GM18520 (cell line): ENCODE results near the gene ARHGEF11.

ENCODE experiments used
- ATAC-seq: cut with Tn5 transposase; IDR thresholded peaks from one replicate; pipeline ENCODE4 v1.9.1; 2021; ENCODE audit not compliant: unreplicated experiment

Gene ARHGEF11

GRCh38 chr1:156912861-156913808 is 132.4 kb downstream of the ARHGEF11 start:
- ATAC-seq, result no peak

- ATAC-seq, result no peak
Observed at GRCh38 chr1:156912310-156912709, 133.2 kb downstream of the ARHGEF11 start.

DNA sequence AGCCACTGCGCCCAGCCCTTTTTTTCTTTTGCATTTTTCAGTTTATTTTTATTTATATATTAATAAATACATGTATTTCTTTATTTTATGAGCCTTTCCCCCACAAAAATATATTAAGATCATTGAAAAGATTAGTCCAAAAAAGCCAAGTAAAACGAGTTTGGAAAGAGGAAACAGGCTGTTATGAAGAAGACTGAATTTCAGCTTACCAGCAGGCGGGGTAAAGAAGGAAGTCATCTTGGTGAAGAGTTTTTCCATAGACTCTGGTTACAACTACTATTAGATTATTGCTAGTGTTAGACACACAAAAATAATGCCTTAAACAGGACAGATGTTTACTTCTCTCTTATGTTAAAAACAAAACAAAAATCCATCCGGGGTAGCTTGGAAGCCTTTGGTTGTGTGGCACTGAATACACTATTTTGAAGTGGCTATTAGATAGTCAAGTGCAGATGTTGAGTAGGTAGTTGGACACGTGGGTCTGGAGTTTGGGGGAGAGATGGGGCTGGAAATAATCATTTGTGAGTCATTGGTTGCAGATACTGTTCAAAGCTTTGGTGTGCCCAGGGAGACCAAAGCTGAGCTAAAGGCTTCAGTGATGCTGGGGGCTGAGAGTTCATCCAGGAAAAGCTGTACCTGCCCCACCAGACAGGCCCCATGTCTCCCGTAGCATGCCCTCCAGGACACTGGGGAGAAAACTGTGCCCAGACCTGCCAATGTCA is 133.8 kb downstream of the ARHGEF11 start:
- no peak for ATAC-seq

DNA sequence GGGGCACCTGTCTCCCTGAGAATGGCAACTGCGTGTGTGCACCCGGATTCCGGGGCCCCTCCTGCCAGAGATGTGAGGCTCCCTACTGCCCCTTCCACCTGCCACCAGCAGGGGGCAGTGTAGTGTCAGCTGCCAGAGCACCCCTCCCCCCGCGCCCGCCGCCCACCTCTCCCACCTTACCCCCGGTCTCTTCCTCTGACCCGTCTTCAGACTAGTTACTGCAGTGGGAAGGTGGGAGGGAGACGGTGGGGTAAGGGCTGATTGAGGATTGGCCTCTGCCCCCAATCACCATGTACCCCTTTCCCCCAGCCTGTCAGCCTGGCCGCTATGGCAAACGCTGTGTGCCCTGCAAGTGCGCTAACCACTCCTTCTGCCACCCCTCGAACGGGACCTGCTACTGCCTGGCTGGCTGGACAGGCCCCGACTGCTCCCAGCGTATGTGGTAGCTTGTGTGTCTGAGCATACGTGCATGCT is 135.2 kb downstream of the ARHGEF11 start:
- no peak for ATAC-seq

DNA sequence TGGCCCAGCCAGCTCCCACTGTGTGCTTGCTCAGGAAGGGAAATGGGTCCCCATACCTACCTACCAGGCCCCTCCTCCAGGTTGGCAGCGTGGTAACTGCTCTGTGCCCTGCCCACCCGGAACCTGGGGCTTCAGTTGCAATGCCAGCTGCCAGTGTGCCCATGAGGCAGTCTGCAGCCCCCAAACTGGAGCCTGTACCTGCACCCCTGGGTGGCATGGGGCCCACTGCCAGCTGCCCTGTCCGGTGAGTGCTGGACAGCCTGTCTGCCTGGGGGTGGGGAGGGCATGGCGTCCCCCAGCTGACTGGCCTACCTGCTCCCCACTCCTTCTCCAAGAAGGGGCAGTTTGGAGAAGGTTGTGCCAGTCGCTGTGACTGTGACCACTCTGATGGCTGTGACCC is 135.9 kb downstream of the ARHGEF11 start:
- no peak for ATAC-seq

- no peak for ATAC-seq
Observed at GRCh38 chr1:156908955-156909354, 136.6 kb downstream of the ARHGEF11 start.

- no peak for ATAC-seq
Observed at GRCh38 chr1:156908541-156908940, 137.0 kb downstream of the ARHGEF11 start.

DNA sequence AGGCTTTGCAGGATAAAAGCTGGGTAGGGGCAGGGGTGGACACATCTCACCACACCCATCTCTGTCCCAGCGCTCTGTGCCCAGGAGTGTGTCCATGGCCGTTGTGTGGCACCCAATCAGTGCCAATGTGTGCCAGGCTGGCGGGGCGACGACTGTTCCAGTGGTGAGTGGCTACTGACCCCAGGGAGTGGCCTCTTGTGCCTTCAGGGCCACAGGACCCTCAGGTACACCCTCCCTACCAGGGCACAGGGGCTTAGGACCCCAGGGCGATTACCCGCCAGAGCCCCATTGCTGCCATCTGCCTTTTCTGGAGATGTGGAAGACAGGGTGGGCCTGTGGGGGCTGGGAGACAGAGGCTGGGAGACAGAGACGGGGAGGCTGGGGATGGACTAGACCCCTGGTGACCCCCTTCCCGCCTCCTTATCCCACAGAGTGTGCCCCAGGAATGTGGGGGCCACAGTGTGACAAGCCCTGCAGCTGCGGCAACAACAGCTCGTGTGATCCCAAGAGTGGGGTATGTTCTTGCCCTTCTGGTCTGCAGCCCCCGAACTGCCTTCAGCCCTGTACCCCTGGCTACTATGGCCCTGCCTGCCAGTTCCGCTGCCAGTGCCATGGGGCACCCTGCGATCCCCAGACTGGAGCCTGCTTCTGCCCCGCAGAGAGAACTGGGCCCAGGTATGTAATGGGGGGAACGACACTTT is 139.2 kb downstream of the ARHGEF11 start:
- ATAC-seq, result no peak

DNA sequence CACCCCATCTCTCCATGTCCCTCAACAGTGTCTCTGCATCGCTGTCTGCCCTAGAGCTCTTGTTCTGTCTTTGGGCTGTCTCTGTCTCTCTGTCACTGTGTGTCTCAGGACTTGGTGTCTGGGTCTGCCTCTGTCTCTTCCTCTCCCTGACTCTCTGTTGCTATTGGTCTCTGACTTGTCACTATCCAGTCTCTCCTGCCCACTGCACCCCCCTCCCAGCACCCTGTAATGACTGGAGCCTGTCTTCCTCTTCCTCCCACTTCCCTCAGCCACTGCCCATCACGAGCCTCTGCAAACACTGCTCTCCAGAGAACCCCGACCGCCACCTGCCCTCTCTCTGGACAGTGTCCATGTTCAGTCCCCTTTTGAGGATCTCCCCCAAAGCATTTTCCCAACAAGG is 139.9 kb downstream of the ARHGEF11 start:
- ATAC-seq, result no peak

DNA sequence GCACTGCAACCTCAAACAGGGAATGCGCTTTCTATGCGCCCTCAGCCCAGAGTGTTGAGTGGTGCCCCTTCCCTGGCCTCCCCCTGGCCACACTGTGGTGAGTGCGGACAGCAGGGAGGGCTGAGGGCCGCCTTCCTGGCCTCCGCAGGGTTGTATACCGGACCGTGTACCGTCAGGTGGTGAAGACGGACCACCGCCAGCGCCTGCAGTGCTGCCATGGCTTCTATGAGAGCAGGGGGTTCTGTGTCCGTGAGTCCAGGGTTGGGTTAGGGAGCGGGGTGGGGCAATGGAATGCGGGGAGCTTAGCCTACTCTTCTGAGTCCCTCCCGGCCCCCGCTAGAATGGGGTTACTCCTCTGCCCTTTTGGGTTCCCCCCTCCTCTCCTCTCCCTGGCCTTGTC is 140.4 kb downstream of the ARHGEF11 start:
- no peak for ATAC-seq

- no peak for ATAC-seq
Observed at GRCh38 chr1:156904187-156904959, 141.2 kb downstream of the ARHGEF11 start.

DNA sequence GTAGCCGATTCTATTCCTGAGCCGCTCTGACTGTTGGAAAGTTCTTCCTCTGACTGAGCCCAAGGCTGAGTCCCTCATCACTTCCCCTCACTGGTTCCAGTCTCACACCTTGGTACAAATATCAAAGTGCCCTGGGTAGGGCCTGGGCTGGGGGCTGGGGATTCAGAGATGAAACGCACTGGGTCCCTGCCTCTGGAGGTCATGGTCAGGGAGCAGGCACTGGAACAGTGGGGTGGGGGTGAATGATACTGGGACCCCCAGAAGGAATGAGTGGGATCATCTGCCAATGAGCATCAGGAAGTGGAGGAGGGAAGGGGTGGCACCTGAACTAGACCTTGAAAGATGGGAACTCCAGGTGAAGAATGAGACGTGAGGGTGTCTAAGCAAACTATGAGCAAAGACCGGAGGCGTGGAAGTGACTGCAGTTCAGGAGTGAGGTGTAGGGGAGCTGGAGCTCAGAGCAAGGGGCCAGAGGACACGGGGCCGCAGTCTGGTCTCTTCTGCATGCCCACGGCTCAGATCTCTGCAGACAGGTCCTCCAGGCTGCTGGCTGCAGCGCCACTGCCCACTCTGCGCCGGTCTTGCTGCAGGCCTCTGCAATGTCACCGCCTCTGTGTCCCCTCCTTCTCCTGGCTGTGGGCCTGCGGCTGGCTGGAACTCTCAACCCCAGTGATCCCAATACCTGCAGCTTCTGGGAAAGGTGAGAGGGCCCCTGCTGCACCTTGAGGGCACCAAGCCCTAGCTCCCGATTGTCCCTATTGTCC is 142.0 kb downstream of the ARHGEF11 start:
- ATAC-seq, result no peak

- ATAC-seq, result no peak
Observed at GRCh38 chr1:156901966-156902915, 143.3 kb downstream of the ARHGEF11 start.

DNA sequence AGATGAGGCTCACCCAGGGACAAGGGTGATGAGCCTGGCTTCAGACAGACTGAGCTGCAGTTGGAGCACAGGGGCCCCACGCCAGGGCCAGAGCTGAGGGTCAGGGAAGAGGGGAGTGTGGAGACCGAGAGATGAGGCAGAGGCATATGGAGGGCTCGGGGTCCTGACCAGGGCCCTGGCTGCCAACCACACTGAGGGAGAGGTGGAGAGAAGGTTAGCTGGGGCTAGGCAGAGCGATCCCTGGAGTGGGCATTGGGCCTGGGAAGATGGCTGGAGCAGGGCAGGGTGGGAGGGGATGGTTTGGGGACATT is 144.0 kb downstream of the ARHGEF11 start:
- ATAC-seq, result no peak

- no peak for ATAC-seq
Observed at GRCh38 chr1:156900896-156901589, 144.5 kb downstream of the ARHGEF11 start.

DNA sequence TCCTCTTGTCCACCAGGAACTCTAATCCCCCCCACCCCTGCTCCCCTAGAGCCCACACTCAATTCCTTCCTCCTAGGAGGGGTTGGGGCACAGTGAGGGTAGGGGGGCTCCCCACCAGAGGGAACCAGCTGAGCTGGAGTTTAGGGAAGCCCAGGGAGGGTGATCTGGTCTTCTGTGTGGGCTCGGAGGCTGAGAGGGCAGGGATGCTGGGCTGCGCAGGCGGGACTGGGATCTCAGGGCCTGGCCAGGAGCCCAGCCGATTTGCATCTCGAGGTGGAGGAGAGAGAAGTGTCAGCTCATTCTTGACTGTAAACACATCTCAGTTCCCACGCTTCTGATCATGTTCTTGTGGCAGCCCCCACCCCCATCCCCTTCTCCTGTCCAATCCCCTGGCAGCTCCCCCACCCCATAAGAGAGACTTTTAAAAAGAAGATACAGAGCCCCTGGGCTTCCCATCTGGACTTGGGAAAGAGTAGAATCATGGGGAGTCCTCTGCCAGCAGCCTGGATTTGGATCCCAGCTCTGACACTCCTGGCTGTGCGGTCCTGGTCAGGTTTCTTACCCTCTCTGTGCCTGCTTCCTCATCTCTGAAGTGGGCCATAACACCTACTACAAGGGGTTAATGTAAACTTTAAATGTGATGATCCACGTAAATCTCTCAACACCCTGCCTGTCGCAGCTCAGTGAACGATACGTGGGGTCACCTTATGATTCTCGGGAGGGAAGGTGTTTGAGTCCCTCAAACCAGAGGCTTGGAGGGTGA is 145.4 kb downstream of the ARHGEF11 start:
- no peak for ATAC-seq

DNA sequence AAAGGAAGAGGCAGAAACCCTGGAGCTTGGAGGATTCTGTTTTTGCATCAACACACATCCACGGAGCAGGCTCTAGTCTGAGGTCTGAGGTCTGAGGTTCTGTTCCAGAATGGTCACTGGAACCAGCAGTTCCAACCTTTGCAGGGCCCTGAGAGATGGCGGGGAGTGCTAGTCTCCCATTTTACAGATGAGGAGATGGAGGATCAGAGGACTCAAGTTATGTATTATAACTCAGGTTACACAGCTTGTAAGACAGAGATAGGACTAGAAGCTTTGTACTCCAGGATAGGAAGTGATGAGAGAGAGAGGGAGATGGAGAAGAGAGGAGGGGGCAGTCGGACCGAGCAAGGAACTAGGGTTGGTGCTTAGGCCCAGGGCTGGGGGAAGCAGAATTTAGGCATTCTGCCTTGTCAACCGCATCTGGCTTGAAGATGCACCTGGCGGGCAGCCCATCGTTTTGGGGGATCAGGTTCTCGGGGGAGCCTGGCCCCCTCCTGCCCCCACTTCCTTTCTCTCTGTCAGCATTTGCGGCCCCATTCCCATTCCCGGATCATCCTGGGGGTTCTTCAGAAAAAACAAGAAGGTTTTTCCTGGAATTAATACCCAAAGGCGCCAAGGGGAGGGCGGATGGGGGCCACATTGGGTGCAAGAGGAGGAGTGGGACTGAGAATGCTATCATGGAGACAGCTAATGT is 146.4 kb downstream of the ARHGEF11 start:
- ATAC-seq, result no peak
